Left cardiac atrium (tissue), 4 donors: ENCODE data around the gene R3HDM4. TPM values are rescaled to one million over a fixed set of nuclear protein-coding genes. Genes with fewer than 3 reads are reported as not detected.
A peak's percentile ranks its signal among the peaks of the same experiment; 100 is the strongest.
"Not testable (repeated sequence)": the region's sequence is repeated elsewhere in the genome, so short reads cannot be mapped to it uniquely, and the experiment has no call there.

Experiments
- ATAC-seq, 2 donors: fragments of 200-7000 bp; cut with Tn5 transposase; one replicate each; pipeline ENCODE4 v1.9.1; 2020; ENCODE audit warnings: mild to moderate bottlenecking in 2 of 2, moderate library complexity in 2 of 2
- DNase-seq: peaks from one replicate; pipeline ENCODE4 v3.0.0-alpha.2; 2020
- intact Hi-C, 2 donors: fragments of 100-400 bp; cut with DNase I; formaldehyde crosslinking; loops; one replicate each; pipeline versions ENCODE4 v1.14.1 to v1.15.1; 2022 to 2023
- long read RNA-seq: library from polyadenylated mRNA; unstranded; transcript quantifications from one replicate; pipeline ENCODE4 v2.0.0, GENCODE V29; 2021
- total RNA-seq, 2 donors: library from RNA; stranded (reverse); fragmentation: NEBNext Ultra II Directional; extraction: Animal tissue kit (Norgen Biotek cat#: 25700); gene quantifications; one replicate each; pipeline ENCODE4 v1.2.1, GENCODE V29; 2021
- donor health status: DM: no; HTN: yes; CAD: no.
- donor health status: DM: no; HTN: yes; CAD: no; lungs with severe emphysema.
- donor health status: DM: yes; HTN: yes; CAD: no.
- donor health status: Dilated cardiomyopathy.

The R3HDM4 gene
- 10 to 100 TPM; 18.3 to 31.6 TPM for total RNA-seq
- long read RNA-seq, partial matches to known transcripts, result 0 of 6 reads
- long read RNA-seq, other reads (novel, unspliced or antisense), result 2 of 6 reads

- DNase-seq (peak; percentile 86), ATAC-seq (peak; percentile 91 to 95)
- intact Hi-C loops, result no loop called here
Observed at GRCh38 chr19:913080-913748, at the start of gene R3HDM4. TSS of gene R3HDM4 (minus strand) at chr19:913219. CDS start at chr19:913157, 62 bp downstream.

GRCh38 chr19:961866-962620, 49.0 kb upstream of the R3HDM4 start:
- ATAC-seq (peak in 1 of 2 donors; percentile 16), DNase-seq (no peak)
- intact Hi-C loops, result no loop called here

- intact Hi-C loops, result no loop called here
- no peak for ATAC-seq
- DNase-seq, result no peak
Observed at GRCh38 chr19:960601-960938, 47.6 kb upstream of the R3HDM4 start.

GRCh38 chr19:960020-960419, 47.0 kb upstream of the R3HDM4 start:
- intact Hi-C loops, result no loop called here
- ATAC-seq (no peak), DNase-seq (no peak)

- intact Hi-C loops, result no loop called here
- no peak for DNase-seq
- ATAC-seq, result no peak
Observed at GRCh38 chr19:958967-959855, 46.2 kb upstream of the R3HDM4 start.

- DNase-seq, ATAC-seq, intact Hi-C loops: not testable (repeated sequence)
Observed at GRCh38 chr19:957578-957977, 44.6 kb upstream of the R3HDM4 start.

- ATAC-seq, result no peak
- no peak for DNase-seq
- intact Hi-C loops, result no loop called here
Observed at GRCh38 chr19:956766-957440, 43.9 kb upstream of the R3HDM4 start.

GRCh38 chr19:955803-956765, 43.1 kb upstream of the R3HDM4 start:
- ATAC-seq, result no peak
- no peak for DNase-seq
- intact Hi-C loops, result no loop called here

GRCh38 chr19:954672-955494, 41.9 kb upstream of the R3HDM4 start:
- ATAC-seq, result no peak
- no peak for DNase-seq
- intact Hi-C loops, result no loop called here

- ATAC-seq (no peak), DNase-seq (no peak)
- intact Hi-C loops, result no loop called here
Observed at GRCh38 chr19:954272-954671, 41.3 kb upstream of the R3HDM4 start.

GRCh38 chr19:953445-954271, 40.6 kb upstream of the R3HDM4 start:
- no peak for ATAC-seq
- intact Hi-C loops, result no loop called here
- DNase-seq, result no peak

GRCh38 chr19:952680-953444, 39.8 kb upstream of the R3HDM4 start:
- intact Hi-C loops, result no loop called here
- DNase-seq (no peak), ATAC-seq (peak in 1 of 2 donors; percentile 32)

GRCh38 chr19:952049-952679, 39.1 kb upstream of the R3HDM4 start:
- ATAC-seq, result no peak
- DNase-seq, result no peak
- intact Hi-C loops, result no loop called here

- ATAC-seq, result no peak
- no peak for DNase-seq
- intact Hi-C loops, result no loop called here
Observed at GRCh38 chr19:950352-951066, 37.5 kb upstream of the R3HDM4 start.
